ENCODE measurements around the gene SYTL5. TPM values are rescaled to one million over a fixed set of nuclear protein-coding genes. Genes with fewer than 3 reads are reported as not detected.

SYTL5 gene
- total RNA-seq, 1 experiment from 2014 or later = not detected

DNA sequence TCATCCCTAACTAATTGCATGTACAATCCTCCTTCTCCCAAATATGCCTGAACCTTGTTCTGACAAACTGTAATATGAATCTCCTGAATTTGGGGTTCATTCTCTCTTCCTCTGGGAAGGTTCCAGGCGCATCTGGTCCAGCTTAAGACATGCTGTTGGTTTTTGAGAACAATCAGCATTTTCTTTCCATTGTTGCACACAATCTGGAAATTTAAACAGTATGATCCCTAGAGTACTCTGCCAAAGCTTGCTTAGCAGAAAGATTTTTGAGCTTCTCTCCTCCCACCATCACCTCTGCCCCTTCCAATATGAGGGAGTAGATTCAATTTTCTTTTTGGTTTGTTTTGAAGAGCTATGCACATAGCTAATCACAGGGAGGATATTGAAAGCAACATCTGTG lies 164.2 kb downstream of the SYTL5 start:
- Mint-ChIP-seq H3K36me3 (ENCODE audit: insufficient read depth, unreplicated experiment) (no peaks in the 10 kb centered on the region), H3K4me3 (ENCODE audit: unreplicated experiment) (no peak overlapping the region), H3K4me1 (ENCODE audit: insufficient read depth, unreplicated experiment) (no peaks in the 10 kb centered on the region), H3K9me3 (ENCODE audit: unreplicated experiment) (no peaks in the 10 kb centered on the region), H3K27ac (ENCODE audit: low read depth, unreplicated experiment) (no peak overlapping the region), H3K27me3 (ENCODE audit: insufficient read depth, unreplicated experiment) (peaks cover 59% of the 10 kb centered on the region)
- POLR2A ChIA-PET = no interaction called here
- TF ChIP-seq, protein P1, sequence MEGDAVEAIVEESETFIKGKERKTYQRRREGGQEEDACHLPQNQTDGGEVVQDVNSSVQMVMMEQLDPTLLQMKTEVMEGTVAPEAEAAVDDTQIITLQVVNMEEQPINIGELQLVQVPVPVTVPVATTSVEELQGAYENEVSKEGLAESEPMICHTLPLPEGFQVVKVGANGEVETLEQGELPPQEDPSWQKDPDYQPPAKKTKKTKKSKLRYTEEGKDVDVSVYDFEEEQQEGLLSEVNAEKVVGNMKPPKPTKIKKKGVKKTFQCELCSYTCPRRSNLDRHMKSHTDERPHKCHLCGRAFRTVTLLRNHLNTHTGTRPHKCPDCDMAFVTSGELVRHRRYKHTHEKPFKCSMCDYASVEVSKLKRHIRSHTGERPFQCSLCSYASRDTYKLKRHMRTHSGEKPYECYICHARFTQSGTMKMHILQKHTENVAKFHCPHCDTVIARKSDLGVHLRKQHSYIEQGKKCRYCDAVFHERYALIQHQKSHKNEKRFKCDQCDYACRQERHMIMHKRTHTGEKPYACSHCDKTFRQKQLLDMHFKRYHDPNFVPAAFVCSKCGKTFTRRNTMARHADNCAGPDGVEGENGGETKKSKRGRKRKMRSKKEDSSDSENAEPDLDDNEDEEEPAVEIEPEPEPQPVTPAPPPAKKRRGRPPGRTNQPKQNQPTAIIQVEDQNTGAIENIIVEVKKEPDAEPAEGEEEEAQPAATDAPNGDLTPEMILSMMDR (IDR thresholded peaks at IDR 0.05; ENCODE audit: unreplicated experiment) = no peak
- DNase-seq (ENCODE audit: unreplicated experiment) = no peak
- CTCF ChIA-PET = interaction anchor here (0.6 to 7.7 kb wide), 5 partner anchors 10 to 246 kb away, joined by 3 to 69 read pairs (median 3); no protein-coding TSS in a partner anchor
- intact Hi-C loops (cut with micrococcal nuclease) = no loop called here
- no TSS peak for BruUV-seq (replicated peaks)

DNA sequence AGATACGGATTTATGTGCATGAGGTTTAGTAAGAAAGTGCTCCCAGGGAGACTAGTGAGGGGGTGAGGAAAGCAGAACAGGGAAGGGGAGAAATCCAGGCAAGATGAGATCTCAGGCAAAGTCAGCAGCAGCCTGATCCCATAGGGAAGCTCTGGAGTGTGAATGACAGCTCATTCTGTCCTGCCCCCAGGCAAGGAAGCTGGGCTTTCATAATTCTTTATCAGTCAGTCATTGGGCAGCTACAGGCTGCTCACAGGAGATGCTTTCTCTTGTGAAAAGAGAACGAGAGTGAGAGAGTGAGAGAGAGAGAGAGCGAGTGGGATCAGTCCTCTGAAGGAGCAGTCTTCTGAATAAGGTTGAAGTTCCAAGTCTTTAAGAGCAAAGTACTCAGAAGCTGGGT lies 166.2 kb downstream of the SYTL5 start:
- Mint-ChIP-seq H3K9me3 (ENCODE audit: unreplicated experiment) (no peaks in the 10 kb centered on the region), H3K4me3 (ENCODE audit: unreplicated experiment) (no peak overlapping the region), H3K36me3 (ENCODE audit: insufficient read depth, unreplicated experiment) (no peaks in the 10 kb centered on the region), H3K27ac (ENCODE audit: low read depth, unreplicated experiment) (no peak overlapping the region), H3K4me1 (ENCODE audit: insufficient read depth, unreplicated experiment) (no peaks in the 10 kb centered on the region), H3K27me3 (ENCODE audit: insufficient read depth, unreplicated experiment) (peaks cover 61% of the 10 kb centered on the region)
- POLR2A ChIA-PET = no interaction called here
- TF ChIP-seq, protein P1 (IDR thresholded peaks at IDR 0.05; ENCODE audit: unreplicated experiment) = no peak
- CTCF ChIA-PET = interaction anchor here (0.6 to 7.7 kb wide), 3 partner anchors 19 to 851 kb away, joined by 3 to 69 read pairs (median 4); no protein-coding TSS in a partner anchor
- BruUV-seq (replicated peaks) = no TSS peak
- DNase-seq (ENCODE audit: unreplicated experiment) = peak; percentile 0
- intact Hi-C loops (cut with micrococcal nuclease) = no loop called here

DNA sequence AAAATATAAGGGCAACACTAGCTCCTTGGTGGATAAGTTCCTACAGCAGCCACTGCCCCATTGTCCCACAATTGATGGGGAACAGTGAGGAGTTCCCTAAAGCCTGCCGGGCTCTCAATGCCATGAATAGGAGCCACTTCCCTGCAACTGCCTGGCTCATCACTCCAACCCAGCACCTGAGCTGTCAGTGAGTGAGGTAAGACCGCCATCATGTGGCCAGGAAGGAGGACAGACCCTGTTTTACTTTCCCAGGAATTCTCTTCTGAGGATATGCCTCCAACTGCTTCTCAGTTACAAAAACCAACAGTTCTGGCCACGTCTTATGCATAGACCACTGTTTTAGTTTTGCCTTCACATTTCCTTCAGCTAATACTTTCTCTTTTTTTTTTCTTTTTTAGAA lies 168.8 kb downstream of the SYTL5 start:
- BruUV-seq (replicated peaks) = no TSS peak
- Mint-ChIP-seq H3K4me1 (ENCODE audit: insufficient read depth, unreplicated experiment) (no peaks in the 10 kb centered on the region), H3K36me3 (ENCODE audit: insufficient read depth, unreplicated experiment) (no peaks in the 10 kb centered on the region), H3K27me3 (ENCODE audit: insufficient read depth, unreplicated experiment) (peaks cover 59% of the 10 kb centered on the region), H3K4me3 (ENCODE audit: unreplicated experiment) (no peak overlapping the region), H3K9me3 (ENCODE audit: unreplicated experiment) (no peaks in the 10 kb centered on the region), H3K27ac (ENCODE audit: low read depth, unreplicated experiment) (peak overlapping the region; percentile 47)
- CTCF ChIA-PET = interaction anchor here (0.6 to 7.7 kb wide), 26 partner anchors 9 to 1713 kb away, joined by 3 to 69 read pairs (median 4); no protein-coding TSS in a partner anchor
- TF ChIP-seq, protein P1 (IDR thresholded peaks at IDR 0.05; ENCODE audit: unreplicated experiment) = peak; percentile 82
- peak; percentile 62 for DNase-seq (ENCODE audit: unreplicated experiment)
- POLR2A ChIA-PET = interaction anchor here (0.7 kb wide), 1 partner anchor 327 kb away, joined by 3 read pairs; no protein-coding TSS in a partner anchor
- intact Hi-C loops (cut with micrococcal nuclease) = loop anchor here (1.0 to 2.0 kb wide), 4 partner anchors 248 to 430 kb away; partner anchors contain the start of gene DYNLT3

DNA sequence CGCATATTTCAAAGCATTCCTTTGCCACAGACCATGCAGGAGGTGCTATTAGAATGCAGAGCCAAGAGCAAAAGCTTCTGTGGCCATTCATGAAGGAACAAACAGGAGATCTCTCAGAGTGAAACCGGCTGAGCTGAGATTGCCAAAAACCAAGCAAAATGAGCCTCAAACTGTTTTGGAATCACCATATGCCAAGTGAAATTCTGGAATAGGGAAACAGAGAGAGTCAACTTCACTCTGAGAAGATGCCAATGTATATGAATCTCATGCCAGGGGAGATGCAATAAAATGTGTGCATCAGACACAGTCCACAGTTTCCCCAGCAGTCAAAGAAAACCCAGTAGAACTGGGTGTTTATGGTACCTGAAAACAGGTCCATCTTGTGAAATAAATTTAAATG lies 172.0 kb downstream of the SYTL5 start:
- no TSS peak for BruUV-seq (replicated peaks)
- no peak for DNase-seq (ENCODE audit: unreplicated experiment)
- Mint-ChIP-seq H3K9me3 (ENCODE audit: unreplicated experiment) (no peaks in the 10 kb centered on the region), H3K4me1 (ENCODE audit: insufficient read depth, unreplicated experiment) (no peaks in the 10 kb centered on the region), H3K27ac (ENCODE audit: low read depth, unreplicated experiment) (no peak overlapping the region), H3K36me3 (ENCODE audit: insufficient read depth, unreplicated experiment) (no peaks in the 10 kb centered on the region), H3K27me3 (ENCODE audit: insufficient read depth, unreplicated experiment) (peaks cover 69% of the 10 kb centered on the region), H3K4me3 (ENCODE audit: unreplicated experiment) (no peak overlapping the region)
- ChIA-PET POLR2A (no interaction called here), CTCF (interaction anchor here (1.6 kb wide), 1 partner anchor 13 kb away, joined by 4 read pairs; no protein-coding TSS in a partner anchor)
- TF ChIP-seq, protein P1 (IDR thresholded peaks at IDR 0.05; ENCODE audit: unreplicated experiment) = no peak
- intact Hi-C loops (cut with micrococcal nuclease) = no loop called here

Small RNA genes within 50 kb of the gene (microRNA-seq; reads per million reads assigned to microRNA genes)
- not detected for gene MIR548AJ2

Other genes starting within 250 kb of the SYTL5 start
- gene CYBB, start 226.5 kb upstream of the SYTL5 start, total RNA-seq (2022) = 0.07 TPM in 1 of 2 replicates, not detected in the other
- 19.3 and 30.5 TPM in 2 replicates for gene DYNLT3, start 159.0 kb upstream of the SYTL5 start, total RNA-seq (2022)
- gene SRPX, start 214.3 kb downstream of the SYTL5 start, total RNA-seq (2022) = 7.4 and 9.4 TPM in 2 replicates